HG02870 (cell line): ENCODE measurements around the gene PLCH1.
"Not testable (repeated sequence)": the region's sequence is repeated elsewhere in the genome, so short reads cannot be mapped to it uniquely, and the experiment has no call there.

Source experiments
- ATAC-seq: cut with Tn5 transposase; IDR thresholded peaks from one replicate; pipeline ENCODE4 v1.9.1; 2021; ENCODE audit warnings: mild to moderate bottlenecking, moderate library complexity; ENCODE audit not compliant: unreplicated experiment

PLCH1 gene

GRCh38 chr3:155394896-155395295 is 350.0 kb downstream of the PLCH1 start:
- not testable (repeated sequence) for ATAC-seq

- no peak for ATAC-seq
These were observed 350.6 kb downstream of the PLCH1 start for GRCh38 chr3:155394240-155394639.

GRCh38 chr3:155393316-155393715 is 351.6 kb downstream of the PLCH1 start:
- ATAC-seq = no peak

DNA sequence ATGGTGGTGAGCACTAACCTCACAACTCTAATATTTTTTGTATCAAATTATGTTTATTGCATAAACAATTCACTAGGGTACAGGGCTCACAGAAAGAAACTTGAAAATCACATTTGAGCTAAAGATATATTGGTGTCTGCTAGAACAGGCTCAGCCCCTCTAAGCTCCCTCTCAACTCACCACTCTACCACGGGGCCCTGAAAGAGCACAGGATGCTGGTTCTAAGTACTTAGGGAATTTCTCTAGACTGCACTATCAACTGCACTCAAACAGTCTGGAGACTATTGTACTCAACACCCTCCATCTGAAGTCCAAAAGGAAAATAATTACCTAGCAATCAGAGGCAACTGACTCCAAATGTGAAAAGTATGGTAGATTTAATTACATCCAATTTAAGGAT is 352.7 kb downstream of the PLCH1 start:
- ATAC-seq = no peak

DNA sequence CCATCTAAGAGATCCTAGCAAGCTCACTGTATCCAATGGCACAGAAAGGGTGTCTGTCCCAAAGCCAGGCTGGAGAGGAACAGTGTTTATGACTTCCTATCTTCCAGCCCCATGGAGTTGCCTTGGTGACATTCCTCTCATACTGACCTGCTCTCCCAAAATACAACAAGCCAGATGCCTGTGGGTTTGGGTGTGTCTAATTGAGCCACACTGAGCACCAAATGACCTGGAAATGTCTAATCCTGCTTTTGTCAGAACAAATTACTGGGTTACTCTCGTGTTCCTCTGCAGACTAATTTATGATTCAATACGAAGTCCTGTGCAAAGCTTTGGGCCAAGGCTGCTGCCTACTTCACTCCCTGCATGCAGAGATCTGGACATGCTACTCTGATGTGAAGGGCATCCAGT is 353.3 kb downstream of the PLCH1 start:
- no peak for ATAC-seq

DNA sequence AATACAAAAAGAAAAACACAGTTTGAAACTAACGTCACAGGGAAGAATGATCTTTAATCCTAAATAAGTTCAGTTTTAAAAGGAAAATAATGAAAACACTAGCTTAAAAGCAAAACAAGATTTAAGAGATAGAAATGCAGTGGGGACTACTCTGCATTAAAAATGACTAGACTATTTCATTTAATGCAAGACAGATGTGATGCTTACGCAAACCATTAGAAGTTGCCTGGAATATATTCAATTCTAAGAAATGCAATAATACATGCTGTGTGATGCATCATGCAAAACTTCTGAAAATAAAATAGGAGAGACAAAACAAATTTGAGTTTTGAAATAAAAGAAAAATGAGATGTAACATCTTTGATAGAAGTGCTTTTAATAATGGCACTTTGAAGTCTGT is 353.8 kb downstream of the PLCH1 start:
- ATAC-seq = no peak

DNA sequence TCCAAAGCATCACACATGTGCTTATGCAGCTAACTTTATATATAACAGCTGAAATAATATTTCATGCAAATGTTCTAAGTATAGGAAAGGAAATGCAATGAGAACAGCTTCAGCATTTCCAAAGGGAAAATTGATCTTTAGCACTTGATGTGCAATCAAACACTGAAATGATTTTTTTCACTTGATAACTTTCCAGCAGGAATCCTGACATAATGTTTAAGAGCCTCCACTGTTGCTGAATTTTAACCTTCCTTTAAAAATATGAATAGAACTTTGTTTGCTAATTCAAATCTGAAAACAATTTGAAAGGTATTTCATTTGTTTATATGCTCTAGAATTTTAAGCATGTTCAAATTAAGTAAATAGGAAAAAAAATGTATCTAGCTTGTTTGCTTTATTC is 354.5 kb downstream of the PLCH1 start:
- no peak for ATAC-seq

- ATAC-seq = no peak
These were observed 356.5 kb downstream of the PLCH1 start for GRCh38 chr3:155388417-155388816.

- ATAC-seq = no peak
These were observed 357.3 kb downstream of the PLCH1 start for GRCh38 chr3:155387571-155387970.

- no peak for ATAC-seq
These were observed 358.0 kb downstream of the PLCH1 start for GRCh38 chr3:155386919-155387318.

GRCh38 chr3:155385896-155386625 is 358.8 kb downstream of the PLCH1 start:
- ATAC-seq = no peak

DNA sequence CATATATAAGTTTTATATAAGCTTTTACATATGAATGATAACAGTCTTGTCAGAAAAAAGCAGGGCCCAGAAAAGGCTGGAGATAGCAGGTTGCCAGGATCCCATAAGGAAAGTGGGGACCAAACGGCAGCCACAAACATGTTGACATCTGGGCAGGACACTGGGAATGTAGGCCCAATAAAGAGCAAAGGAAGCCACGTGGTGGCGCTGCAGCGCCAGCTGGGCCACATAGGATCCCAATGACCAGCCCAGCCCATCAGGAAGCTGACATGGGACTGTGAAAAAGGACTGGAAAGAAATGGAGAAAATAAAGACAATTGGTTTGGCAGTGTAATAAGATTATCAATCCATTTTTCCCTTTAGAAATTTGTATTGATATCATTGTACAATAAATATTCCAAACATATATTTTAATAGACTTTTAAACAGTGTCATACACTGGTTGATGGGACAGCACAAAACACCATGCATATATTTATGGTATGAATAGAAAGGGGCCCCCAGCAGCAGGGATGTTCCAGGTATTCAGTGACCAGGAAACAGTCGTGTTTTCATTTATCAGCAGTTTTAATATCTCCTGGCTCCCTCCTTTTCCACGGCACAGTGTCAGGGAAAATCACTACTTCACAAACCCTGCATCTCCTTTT is 362.4 kb downstream of the PLCH1 start:
- ATAC-seq = peak; percentile 46

GRCh38 chr3:155377847-155378246 is 367.0 kb downstream of the PLCH1 start:
- no peak for ATAC-seq

DNA sequence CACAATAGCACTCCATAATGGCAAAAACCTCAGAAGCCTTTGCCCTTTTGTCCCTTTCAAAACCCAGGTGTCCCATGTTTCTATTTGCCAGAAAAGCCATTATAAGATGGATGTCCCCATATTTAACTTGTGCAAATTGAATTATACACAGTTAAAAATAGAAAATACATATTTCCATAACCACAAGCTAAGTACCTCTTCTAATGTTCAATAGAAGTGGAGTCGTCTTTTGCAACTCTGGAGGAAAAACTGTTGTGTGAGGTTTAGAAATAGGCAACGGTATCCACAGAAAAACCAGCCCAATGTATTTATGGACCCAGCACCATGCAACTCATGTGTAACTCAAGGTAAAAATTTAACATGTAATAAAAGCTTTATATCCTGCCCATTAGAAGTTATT is 367.8 kb downstream of the PLCH1 start:
- ATAC-seq = no peak

DNA sequence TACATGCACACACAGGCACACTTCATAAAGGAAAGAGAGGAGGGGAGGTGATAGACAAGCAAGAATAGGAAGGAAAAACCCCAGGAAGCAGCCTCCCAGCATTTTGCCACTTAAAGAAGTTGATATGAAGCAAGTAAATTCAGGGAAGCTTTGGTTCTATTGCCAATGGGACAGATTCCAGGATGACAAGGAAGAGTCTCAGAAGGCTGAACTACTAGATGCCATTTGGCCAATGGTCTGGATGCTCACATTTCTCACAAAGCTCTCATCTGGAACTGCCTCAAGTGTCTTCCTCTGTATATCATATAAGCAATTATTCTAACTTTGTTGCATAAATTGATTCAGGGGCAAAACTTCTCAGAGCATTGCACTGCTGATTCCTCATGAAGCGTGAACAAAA is 372.6 kb downstream of the PLCH1 start:
- no peak for ATAC-seq

- ATAC-seq = no peak
These were observed 373.9 kb downstream of the PLCH1 start for GRCh38 chr3:155370764-155371503.

GRCh38 chr3:155370198-155370597 is 374.7 kb downstream of the PLCH1 start:
- ATAC-seq = no peak

DNA sequence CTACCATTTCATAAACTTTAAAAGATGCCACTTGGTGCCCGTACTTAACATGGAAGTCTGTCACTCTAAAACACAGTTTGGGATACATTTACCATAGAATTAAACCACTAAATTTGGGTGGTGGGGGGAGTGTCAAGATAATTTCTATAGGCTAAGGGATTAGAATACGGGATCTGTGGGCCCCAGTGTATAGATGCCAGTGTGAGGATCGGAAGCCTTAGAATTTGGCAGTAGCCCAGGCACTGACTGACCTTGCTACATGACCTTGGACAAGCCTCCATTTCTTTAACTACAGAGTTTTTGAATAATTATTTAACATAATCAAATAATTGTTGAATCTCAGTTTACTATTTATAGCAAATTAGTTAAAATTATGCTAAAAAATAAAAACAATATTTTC is 375.1 kb downstream of the PLCH1 start:
- ATAC-seq = no peak

GRCh38 chr3:155369244-155369643 is 375.6 kb downstream of the PLCH1 start:
- no peak for ATAC-seq

GRCh38 chr3:155368786-155369185 is 376.1 kb downstream of the PLCH1 start:
- no peak for ATAC-seq

GRCh38 chr3:155367506-155367905 is 377.4 kb downstream of the PLCH1 start:
- no peak for ATAC-seq

- ATAC-seq = no peak
These were observed 379.6 kb downstream of the PLCH1 start for GRCh38 chr3:155365178-155365783.
